ENCODE results near the gene HPGD. TPM values are rescaled to one million over a fixed set of nuclear protein-coding genes. Genes with fewer than 3 reads are reported as not detected.

The HPGD gene
- polyA plus RNA-seq, 3 donors from 2014 or later = 2.3 to 7.9 (median 5.6) TPM

GRCh38 chr4:174485025-174485424, 37.3 kb downstream of the HPGD start:
- H3K27ac Mint-ChIP-seq = no peak overlapping the region
- H3K4me3 Mint-ChIP-seq = no peak overlapping the region
- DNase-seq = no peak
- H3K36me3 Mint-ChIP-seq = no peaks in the 10 kb centered on the region
- H3K9me3 Mint-ChIP-seq = peaks cover 0 to 1% (median 0%) of the 10 kb centered on the region in 6 donors
- H3K27me3 Mint-ChIP-seq (ENCODE audit: low read depth in 3 of 3) = no peaks in the 10 kb centered on the region
- no peaks in the 10 kb centered on the region for H3K4me1 Mint-ChIP-seq

- DNase-seq = no peak
- Mint-ChIP-seq H3K4me3 (no peak overlapping the region), H3K27ac (no peak overlapping the region), H3K36me3 (no peaks in the 10 kb centered on the region), H3K27me3 (ENCODE audit: low read depth in 3 of 3) (no peaks in the 10 kb centered on the region), H3K9me3 (peaks cover 0 to 1% (median 0%) of the 10 kb centered on the region in 6 donors), H3K4me1 (no peaks in the 10 kb centered on the region)
Observed at GRCh38 chr4:174483792-174484191, 38.5 kb downstream of the HPGD start.

DNA sequence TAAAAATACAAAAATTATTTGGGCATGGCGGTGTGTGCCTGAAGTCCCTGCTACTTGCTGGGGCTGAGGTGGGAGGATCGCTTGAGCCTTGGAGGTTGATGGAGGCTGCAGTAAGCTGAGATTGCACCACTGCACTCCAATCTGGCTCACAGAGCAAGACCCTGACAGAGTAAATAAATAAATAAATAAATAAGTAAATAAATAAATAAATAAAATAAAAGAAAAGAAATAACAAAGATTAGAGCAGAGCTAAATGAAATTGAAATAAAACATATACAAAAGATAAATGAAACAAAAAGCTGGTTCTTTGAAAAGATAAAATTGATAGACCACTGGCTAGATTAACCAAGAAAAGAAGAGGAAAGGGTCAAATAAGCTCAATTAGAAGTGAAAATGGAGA, 43.1 kb downstream of the HPGD start:
- Mint-ChIP-seq H3K27me3 (ENCODE audit: low read depth in 3 of 3) (peaks cover 0 to 2% (median 0%) of the 10 kb centered on the region in 3 donors), H3K27ac (no peak overlapping the region), H3K4me1 (no peaks in the 10 kb centered on the region), H3K9me3 (peaks cover 0 to 4% (median 0%) of the 10 kb centered on the region in 6 donors), H3K36me3 (no peaks in the 10 kb centered on the region), H3K4me3 (no peak overlapping the region)
- no peak for DNase-seq

DNA sequence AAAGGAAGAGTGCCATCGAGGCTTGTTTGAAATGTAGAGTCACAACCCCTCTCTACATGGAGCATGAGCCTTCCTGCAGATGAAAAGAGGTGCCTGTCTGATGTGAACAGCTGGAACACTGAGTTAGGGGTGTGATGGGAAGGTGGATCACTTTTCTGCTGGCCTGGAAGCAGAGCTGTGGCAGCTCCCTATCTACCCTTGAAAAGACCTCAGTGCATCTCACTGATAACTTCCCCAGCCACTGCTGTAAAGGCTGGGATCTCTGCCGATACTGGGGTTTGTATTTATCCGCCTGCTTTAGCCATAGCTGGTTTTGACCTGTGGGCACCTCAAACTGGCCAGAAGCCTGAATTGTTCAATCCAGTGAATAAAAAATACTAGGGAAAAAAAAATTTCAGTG, 46.8 kb downstream of the HPGD start:
- no peak for DNase-seq
- Mint-ChIP-seq H3K9me3 (peaks cover 0 to 4% (median 0%) of the 10 kb centered on the region in 6 donors), H3K36me3 (no peaks in the 10 kb centered on the region), H3K4me3 (no peak overlapping the region), H3K27ac (no peak overlapping the region), H3K4me1 (no peaks in the 10 kb centered on the region), H3K27me3 (ENCODE audit: low read depth in 3 of 3) (peaks cover 0 to 3% (median 0%) of the 10 kb centered on the region in 3 donors)

DNA sequence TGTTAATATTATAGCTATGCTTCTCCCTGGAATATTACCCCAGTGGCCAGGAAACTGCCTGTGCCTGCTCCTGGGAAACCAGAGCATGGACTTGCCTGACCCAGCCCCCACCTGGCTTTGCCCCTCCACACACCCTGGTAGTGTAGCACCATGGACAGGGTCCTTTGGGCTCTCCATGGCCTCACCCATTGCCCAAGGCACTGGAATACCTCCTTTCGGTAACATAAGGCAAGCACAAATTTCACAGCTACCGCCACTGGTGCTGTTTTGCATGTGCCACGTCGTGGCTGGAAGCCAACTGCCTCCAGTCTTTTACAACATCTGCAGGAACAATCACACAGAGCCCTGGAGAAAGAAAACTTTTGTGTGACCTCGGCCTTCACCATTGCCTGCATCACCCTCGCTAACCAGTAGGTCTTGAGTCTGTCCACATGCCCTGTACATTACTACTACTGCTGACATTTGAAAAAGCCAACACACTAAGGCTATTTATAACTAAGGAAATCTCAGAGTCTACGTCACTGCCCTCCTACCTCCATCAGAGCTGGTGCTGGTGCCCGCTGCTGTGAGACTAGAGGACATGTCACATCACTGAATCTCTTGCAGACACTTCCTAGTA, 47.7 kb downstream of the HPGD start:
- DNase-seq = no peak
- no peak overlapping the region for H3K27ac Mint-ChIP-seq
- H3K4me3 Mint-ChIP-seq = no peak overlapping the region
- H3K27me3 Mint-ChIP-seq (ENCODE audit: low read depth in 3 of 3) = peaks cover 0 to 3% (median 0%) of the 10 kb centered on the region in 3 donors
- peaks cover 0 to 7% (median 2%) of the 10 kb centered on the region in 6 donors for H3K9me3 Mint-ChIP-seq
- H3K36me3 Mint-ChIP-seq = no peaks in the 10 kb centered on the region
- H3K4me1 Mint-ChIP-seq = no peaks in the 10 kb centered on the region

DNA sequence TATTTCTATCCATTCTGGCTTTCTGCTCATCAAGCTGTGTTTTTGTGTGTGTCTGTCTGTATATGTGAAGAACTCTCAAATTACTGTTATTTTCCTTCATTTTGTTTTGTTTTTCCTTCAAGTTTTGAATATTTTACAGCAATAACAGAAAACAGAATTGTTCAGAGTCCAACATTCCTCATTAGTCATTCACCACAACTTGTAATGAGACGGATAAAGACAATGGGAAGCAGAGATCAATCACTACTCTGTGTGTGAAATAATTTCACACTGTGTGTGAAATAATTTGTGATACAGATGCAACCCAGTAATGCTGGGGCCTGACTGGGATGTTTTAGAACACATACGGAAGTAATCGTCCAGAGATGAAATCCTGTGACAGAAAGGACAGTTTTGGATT, 55.2 kb downstream of the HPGD start:
- peaks cover 0 to 6% (median 2%) of the 10 kb centered on the region in 6 donors for H3K9me3 Mint-ChIP-seq
- no peak for DNase-seq
- no peaks in the 10 kb centered on the region for H3K4me1 Mint-ChIP-seq
- no peak overlapping the region for H3K4me3 Mint-ChIP-seq
- no peaks in the 10 kb centered on the region for H3K36me3 Mint-ChIP-seq
- H3K27me3 Mint-ChIP-seq (ENCODE audit: low read depth in 3 of 3) = peaks cover 0 to 5% (median 3%) of the 10 kb centered on the region in 3 donors
- H3K27ac Mint-ChIP-seq = no peak overlapping the region

GRCh38 chr4:174464949-174465348, 57.3 kb downstream of the HPGD start:
- DNase-seq = no peak
- H3K27ac Mint-ChIP-seq = no peak overlapping the region
- peaks cover 0 to 5% (median 1%) of the 10 kb centered on the region in 6 donors for H3K9me3 Mint-ChIP-seq
- no peak overlapping the region for H3K4me3 Mint-ChIP-seq
- H3K27me3 Mint-ChIP-seq (ENCODE audit: low read depth in 3 of 3) = peaks cover 0 to 5% (median 1%) of the 10 kb centered on the region in 3 donors
- H3K4me1 Mint-ChIP-seq = no peaks in the 10 kb centered on the region
- no peaks in the 10 kb centered on the region for H3K36me3 Mint-ChIP-seq

GRCh38 chr4:174461466-174462106, 60.7 kb downstream of the HPGD start:
- Mint-ChIP-seq H3K4me3 (no peak overlapping the region), H3K9me3 (peaks cover 0 to 4% (median 0%) of the 10 kb centered on the region in 6 donors), H3K27ac (no peak overlapping the region), H3K36me3 (no peaks in the 10 kb centered on the region), H3K4me1 (no peaks in the 10 kb centered on the region), H3K27me3 (ENCODE audit: low read depth in 3 of 3) (peaks cover 1 to 9% (median 7%) of the 10 kb centered on the region in 3 donors)
- no peak for DNase-seq

DNA sequence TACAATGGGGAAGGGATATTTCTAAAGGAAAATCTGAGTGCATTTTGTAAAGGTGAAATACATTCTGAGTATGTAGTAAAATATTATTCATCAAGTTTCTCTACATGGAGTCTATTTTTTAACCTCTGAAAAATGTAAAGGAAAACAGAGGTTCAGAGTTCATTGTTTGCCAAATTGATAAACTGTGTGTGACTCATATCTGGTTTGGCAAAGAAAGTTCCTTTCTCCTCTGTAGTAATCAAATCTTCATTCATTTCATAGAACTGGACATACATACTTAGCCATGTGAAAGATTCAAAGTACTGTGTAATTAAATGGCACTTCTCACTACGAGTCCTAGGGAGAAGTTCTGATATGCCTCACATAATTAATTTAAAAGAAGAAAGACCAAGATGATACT, 61.6 kb downstream of the HPGD start:
- H3K4me3 Mint-ChIP-seq = no peak overlapping the region
- peaks cover 0 to 4% (median 0%) of the 10 kb centered on the region in 6 donors for H3K9me3 Mint-ChIP-seq
- H3K36me3 Mint-ChIP-seq = no peaks in the 10 kb centered on the region
- H3K27ac Mint-ChIP-seq = no peak overlapping the region
- DNase-seq = no peak
- H3K27me3 Mint-ChIP-seq (ENCODE audit: low read depth in 3 of 3) = peaks cover 1 to 9% (median 7%) of the 10 kb centered on the region in 3 donors
- no peaks in the 10 kb centered on the region for H3K4me1 Mint-ChIP-seq

DNA sequence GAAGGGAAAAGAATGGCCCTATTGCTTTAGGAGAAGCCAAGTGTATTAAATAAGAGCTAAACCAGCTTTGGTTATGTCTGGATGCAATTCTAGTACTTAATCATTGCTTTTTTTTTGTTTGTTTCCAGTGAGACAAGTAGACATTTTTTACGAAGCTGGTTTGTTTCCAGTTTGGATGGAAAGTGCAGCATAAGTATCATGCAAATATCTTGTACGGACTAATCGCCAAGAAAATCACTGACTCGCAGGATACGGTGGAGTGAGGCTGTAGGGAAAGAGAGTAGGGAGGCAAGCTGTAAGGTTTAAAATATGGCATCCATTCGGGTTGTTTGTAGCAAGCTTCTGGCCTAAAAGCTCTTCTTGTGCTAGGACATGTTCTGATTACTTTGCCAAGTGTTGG, 64.8 kb downstream of the HPGD start:
- Mint-ChIP-seq H3K4me3 (no peak overlapping the region), H3K27me3 (ENCODE audit: low read depth in 3 of 3) (peaks cover 0 to 7% (median 7%) of the 10 kb centered on the region in 3 donors), H3K9me3 (peaks cover 0 to 2% (median 0%) of the 10 kb centered on the region in 6 donors), H3K36me3 (no peaks in the 10 kb centered on the region), H3K27ac (no peak overlapping the region), H3K4me1 (no peaks in the 10 kb centered on the region)
- no peak for DNase-seq

GRCh38 chr4:174454815-174455473, 67.3 kb downstream of the HPGD start:
- Mint-ChIP-seq H3K9me3 (no peaks in the 10 kb centered on the region), H3K4me1 (no peaks in the 10 kb centered on the region), H3K27me3 (ENCODE audit: low read depth in 3 of 3) (peaks cover 0 to 7% (median 7%) of the 10 kb centered on the region in 3 donors), H3K27ac (no peak overlapping the region), H3K4me3 (no peak overlapping the region), H3K36me3 (no peaks in the 10 kb centered on the region)
- DNase-seq = no peak

- no peaks in the 10 kb centered on the region for H3K9me3 Mint-ChIP-seq
- no peak overlapping the region for H3K4me3 Mint-ChIP-seq
- H3K36me3 Mint-ChIP-seq = no peaks in the 10 kb centered on the region
- H3K27me3 Mint-ChIP-seq (ENCODE audit: low read depth in 3 of 3) = peaks cover 0 to 2% (median 0%) of the 10 kb centered on the region in 3 donors
- DNase-seq = no peak
- no peaks in the 10 kb centered on the region for H3K4me1 Mint-ChIP-seq
- no peak overlapping the region for H3K27ac Mint-ChIP-seq
Observed at GRCh38 chr4:174451718-174452296, 70.5 kb downstream of the HPGD start.

GRCh38 chr4:174450786-174451125, 71.5 kb downstream of the HPGD start:
- H3K27me3 Mint-ChIP-seq (ENCODE audit: low read depth in 3 of 3) = no peaks in the 10 kb centered on the region
- H3K9me3 Mint-ChIP-seq = peaks cover 0 to 6% (median 0%) of the 10 kb centered on the region in 6 donors
- no peak for DNase-seq
- H3K27ac Mint-ChIP-seq = no peak overlapping the region
- no peaks in the 10 kb centered on the region for H3K36me3 Mint-ChIP-seq
- no peaks in the 10 kb centered on the region for H3K4me1 Mint-ChIP-seq
- no peak overlapping the region for H3K4me3 Mint-ChIP-seq

Data from immature natural killer cell (primary cell).